GM19043 (cell line): ENCODE data around the gene NEU2.

Experiments used
- ATAC-seq: cut with Tn5 transposase; IDR thresholded peaks from one replicate; pipeline ENCODE4 v1.9.1; 2021; ENCODE audit warnings: low read depth; ENCODE audit not compliant: unreplicated experiment

NEU2 gene

DNA sequence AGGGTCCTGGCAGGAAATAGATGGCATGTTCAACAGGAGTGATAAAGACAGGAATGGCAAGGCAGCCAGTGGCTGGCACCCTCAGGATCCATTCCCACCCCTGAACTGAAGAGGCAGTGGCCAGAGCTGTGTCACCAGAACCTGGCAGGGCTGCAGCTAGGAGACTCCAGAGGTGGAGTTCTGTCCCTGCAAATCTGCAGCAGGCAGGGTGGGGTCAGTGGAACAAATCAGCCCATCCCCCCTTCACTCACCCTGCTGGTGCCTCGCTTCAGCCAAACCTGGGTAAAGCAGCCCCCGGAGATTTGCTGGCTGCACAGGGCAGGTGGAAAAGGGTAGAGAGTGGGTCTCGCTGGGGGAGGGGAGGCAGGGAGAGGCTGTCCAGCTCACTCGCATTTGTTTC lies 40.4 kb downstream of the NEU2 start:
- no peak for ATAC-seq

- no peak for ATAC-seq
These were observed 41.6 kb downstream of the NEU2 start for GRCh38 chr2:233074106-233074505.

DNA sequence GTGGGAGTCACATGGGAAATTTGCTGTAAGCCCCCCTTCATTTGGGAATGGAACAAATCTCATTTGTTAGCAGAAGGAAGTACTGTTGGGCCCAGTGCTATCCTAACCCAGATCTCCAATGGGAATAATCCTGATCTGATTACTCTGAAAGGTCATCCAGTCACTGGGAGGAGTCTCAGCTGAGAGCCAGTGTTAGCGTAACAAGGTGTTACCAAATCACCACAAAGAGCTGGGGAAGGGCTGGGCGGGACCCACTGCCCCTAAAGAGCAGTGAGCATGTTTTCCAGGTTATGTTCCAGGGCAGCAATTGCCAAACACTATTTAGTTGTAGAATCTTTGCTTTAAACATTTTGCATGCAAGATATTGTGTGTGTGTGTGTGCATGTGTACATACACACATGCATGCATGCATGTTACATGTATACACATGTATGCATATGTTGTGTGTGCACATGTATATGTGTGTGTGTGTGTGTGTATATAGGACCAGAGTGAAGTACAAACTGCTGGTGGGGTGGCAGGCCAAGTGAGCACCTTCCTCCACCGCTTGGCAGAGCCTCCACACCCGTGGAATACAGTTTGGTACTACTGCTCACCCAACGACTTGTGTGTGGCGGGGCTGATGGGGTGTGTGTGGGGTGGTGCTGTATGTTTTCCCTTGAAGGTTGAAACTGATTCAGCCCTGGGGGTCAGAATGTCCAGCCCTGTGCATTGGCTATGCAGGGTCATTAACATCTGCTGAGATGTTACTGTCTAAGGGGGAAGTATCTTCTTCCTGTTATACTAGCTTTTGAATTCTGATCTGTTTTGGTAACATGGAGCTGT lies 42.9 kb downstream of the NEU2 start:
- ATAC-seq, result peak; percentile 27

DNA sequence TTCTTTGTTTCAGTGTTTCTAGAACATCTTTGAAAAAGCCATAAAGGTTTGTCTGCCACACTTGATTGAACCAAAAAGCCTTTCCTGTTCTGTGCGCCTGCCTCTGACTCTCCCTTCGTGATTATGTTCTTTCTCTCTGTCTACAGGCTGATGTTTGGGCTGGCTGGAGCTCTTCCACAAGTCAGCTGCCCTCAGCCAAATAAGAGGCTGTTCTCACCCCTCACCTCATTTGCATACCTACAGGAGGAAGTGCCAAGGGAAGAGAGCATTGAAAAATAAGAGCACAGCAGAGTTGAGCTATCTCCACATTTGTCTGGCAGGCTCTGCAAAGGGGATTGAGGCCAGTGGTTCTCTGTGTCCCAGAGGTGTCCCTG lies 43.5 kb downstream of the NEU2 start:
- ATAC-seq, result peak; percentile 55

DNA sequence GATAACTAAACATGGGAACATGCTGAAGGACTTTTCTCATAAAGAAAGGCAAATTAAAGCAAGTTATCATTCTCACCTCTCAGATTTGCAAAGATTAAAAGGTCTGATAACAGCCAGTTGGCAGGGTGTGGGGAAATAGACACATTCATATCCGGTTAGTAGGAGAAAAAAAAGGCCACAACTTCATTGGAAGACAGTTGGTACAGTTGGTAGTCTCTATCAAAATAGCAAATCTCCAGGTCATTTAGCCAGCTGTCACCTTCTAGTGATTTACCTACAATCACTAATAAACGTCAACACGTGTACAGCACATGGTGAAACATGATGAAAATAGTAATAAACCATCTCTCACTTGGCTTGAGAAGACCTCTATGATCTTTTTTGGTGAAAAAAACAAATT lies 44.3 kb downstream of the NEU2 start:
- no peak for ATAC-seq

- ATAC-seq, result peak; percentile 41
These were observed 47.0 kb downstream of the NEU2 start for GRCh38 chr2:233079473-233079877.

GRCh38 chr2:233079953-233080835 lies 47.7 kb downstream of the NEU2 start:
- ATAC-seq, result no peak

DNA sequence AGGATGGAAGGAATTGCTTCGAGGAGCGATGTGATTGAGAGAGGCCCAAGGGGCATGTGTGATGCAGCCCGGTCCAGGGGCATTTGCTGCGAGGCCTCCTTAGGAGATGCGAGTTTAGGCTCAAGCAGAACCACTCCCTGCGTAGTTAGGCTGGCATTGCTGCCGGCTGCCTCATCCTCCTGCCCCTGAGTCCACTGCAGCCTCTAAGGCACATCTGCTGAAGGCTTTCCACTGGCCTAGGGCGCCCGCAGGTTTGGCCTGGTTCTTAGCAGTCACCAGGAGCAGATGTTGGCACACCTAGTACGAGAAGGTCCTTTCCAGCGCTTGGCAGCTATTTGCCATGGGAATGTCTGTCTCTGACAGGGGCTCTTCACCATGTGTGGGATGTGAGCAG lies 48.4 kb downstream of the NEU2 start:
- ATAC-seq, result no peak

GRCh38 chr2:233081232-233081730 lies 48.8 kb downstream of the NEU2 start:
- ATAC-seq, result no peak

DNA sequence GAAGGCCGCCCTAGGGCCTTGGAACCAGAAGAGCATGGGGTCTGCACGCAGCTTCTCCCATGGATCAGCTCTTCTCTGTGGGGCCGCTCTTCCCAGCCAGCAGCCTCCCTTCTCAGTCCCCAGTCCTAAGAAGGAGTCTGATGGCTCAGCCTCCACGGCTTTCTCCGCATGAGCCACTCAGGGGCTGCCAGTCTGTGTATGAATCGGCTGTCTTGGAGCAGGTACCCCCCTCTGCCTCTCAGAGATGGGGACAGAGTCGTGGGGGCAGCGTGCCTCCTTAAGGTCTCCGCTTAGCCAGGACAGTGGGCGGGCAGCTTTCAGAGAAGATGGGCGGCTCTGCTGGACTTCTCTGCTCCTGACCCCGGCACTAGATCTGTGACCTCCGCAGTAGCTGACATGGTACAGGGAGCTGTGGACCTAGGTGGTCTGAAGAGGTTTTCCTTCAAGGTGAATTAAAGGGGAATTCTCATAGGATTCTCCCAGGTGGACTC lies 49.3 kb downstream of the NEU2 start:
- peak; percentile 0 for ATAC-seq

DNA sequence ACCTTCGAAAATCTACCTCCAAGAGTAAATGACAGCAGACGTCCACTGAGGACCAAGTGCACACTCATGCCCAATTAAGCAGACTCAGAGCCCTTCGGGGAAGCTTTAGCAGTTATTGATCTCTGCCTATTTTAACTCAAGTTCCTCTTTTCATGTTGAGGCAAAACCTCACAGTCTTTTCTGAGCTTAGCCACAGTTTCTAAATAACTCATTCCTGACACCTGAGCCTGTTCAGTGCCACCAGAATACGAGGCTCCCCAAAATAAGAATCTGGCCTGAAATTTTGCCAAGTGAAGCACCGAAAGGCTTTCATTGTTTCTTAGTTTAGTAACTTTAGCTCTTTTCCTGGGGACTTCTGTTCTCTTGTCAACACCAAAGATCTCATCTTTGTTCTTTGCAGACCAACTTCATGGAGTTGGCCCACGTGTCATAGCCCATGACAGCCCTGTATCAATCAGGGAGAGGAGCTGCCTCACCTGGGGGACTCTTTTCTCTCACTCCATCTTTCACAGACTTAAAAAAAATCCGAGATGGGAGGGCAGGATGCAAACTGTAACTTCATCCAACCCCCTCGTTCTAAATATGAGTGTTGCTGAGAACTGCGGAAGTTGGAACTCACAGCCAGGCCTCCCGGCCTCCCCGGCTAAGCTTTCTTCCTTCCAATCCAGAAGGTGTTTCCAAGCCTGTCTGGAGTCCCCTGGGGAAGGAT lies 49.9 kb downstream of the NEU2 start:
- ATAC-seq, result peak; percentile 25

DNA sequence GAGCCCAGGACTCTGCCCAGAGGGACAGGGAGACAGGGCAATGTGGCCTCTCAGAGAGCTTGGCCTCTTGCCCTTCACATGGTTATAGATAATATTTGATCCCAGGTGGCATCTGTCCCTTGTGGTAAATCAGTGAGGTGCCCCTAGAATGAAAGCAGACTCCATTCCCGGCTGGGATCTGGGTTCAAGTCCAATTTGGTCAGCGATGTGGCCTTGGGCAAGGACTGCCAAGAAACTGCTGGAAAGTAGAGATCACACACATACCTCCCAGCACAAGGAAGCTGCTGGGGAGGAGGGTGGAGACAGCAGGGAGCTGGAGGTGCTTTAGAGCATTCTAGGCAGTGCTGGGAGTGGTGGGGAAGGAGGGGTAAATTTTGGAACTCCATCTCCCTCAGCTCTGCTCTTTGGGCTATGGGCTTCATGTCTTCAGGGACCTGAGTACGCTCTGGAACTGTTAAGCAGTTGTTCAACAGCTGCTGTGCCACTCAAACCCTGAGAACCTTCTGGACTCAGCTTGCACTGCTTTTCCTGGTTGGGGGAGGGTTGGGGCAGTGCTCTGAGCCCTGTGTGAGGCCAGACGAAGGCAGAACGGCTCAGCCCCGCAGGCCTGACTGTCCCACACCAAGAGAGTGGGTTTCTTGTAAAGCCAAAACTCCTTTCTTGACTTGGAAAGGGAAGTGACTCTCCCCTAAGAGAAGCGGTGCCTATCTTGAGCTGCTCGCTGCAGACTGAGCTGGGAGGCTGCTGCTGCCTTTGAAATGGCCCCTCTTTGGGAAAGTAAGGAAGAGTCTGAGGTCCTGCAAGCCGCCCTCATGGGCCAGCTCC lies 50.7 kb downstream of the NEU2 start:
- no peak for ATAC-seq

DNA sequence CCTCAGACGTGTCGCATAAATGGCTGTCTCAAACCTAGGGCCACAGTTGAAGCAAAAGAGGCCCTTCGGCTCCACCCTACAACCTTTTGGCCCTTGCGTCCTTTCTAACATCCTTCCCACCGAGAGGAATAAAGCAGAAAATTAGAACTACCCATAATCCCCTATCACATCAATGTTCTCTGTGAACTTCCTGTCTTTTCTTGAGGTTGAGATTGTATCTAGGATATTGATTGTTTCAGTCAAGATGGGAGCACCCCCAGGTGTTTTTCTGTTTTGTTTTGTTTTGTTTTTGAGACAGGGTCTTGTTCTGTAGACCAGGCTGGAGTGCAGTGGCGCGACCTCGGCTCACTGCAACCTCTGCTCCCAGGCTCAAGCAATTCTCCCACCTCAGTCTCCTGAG lies 51.3 kb downstream of the NEU2 start:
- ATAC-seq, result no peak

- no peak for ATAC-seq
These were observed 52.0 kb downstream of the NEU2 start for GRCh38 chr2:233084488-233084887.
